Retinal pigment epithelial cell (primary cell): ENCODE measurements around the gene MRGPRF.

ENCODE experiments used
- DNase-seq: peaks from one replicate; pipeline ENCODE4 v3.0.0-alpha.2; 2010; ENCODE audit warnings: low read depth
- H3K4me3 ChIP-seq: 2 replicates; pipeline ENCODE4 v1.5.1; 2011; ENCODE audit warnings: mild to moderate bottlenecking, low read length, control low read depth, moderate library complexity
- CTCF ChIP-seq: conservative IDR thresholded peaks from 2 replicates; pipeline ENCODE4 v1.5.1; 2011; ENCODE audit warnings: low read depth, low read length, control low read depth, inconsistent platforms

Gene MRGPRF

GRCh38 chr11:69010964-69011623 lies 2.0 kb downstream of the MRGPRF start:
- H3K4me3 ChIP-seq: peak overlapping the region; percentile 40
- DNase-seq: peak; percentile 32

GRCh38 chr11:69010361-69010891 lies 2.6 kb downstream of the MRGPRF start:
- TF ChIP-seq CTCF: no peak
- DNase-seq: no peak
- H3K4me3 ChIP-seq: no peak overlapping the region

More at GRCh38 chr11:69010964-69011623, 2.0 kb downstream of the MRGPRF start:
- no peak for TF ChIP-seq CTCF

GRCh38 chr11:69009441-69010211 lies 3.4 kb downstream of the MRGPRF start:
- no peak overlapping the region for H3K4me3 ChIP-seq

GRCh38 chr11:69008737-69009440 lies 4.2 kb downstream of the MRGPRF start:
- H3K4me3 ChIP-seq: no peak overlapping the region
- TF ChIP-seq CTCF: no peak
- peak; percentile 86 for DNase-seq

More at GRCh38 chr11:69009441-69010211, 3.4 kb downstream of the MRGPRF start:
- TF ChIP-seq CTCF: peak; percentile 2
- DNase-seq: no peak

GRCh38 chr11:69007975-69008381 lies 5.1 kb downstream of the MRGPRF start:
- no peak for TF ChIP-seq CTCF
- no peak for DNase-seq
- no peak overlapping the region for H3K4me3 ChIP-seq

- no peak for TF ChIP-seq CTCF
- no peak for DNase-seq
- H3K4me3 ChIP-seq: no peak overlapping the region
These were observed 6.2 kb downstream of the MRGPRF start for GRCh38 chr11:69006816-69007215.
